CD4-positive, alpha-beta T cell treated with Interferon alpha-2 for 1 hour (primary cell): ENCODE data around the gene TNS3.

Source experiments
- DNase-seq, 2 donors: peaks; one replicate each; pipeline ENCODE4 v3.0.0-alpha.2; 2020 to 2022

Gene TNS3

GRCh38 chr7:47465191-47465590 is 116.7 kb downstream of the TNS3 start:
- DNase-seq, result no peak

- no peak for DNase-seq
Observed at GRCh38 chr7:47464266-47464665, 117.6 kb downstream of the TNS3 start.

- no peak for DNase-seq
Observed at GRCh38 chr7:47461746-47462145, 120.2 kb downstream of the TNS3 start.

- no peak for DNase-seq
Observed at GRCh38 chr7:47461161-47461560, 120.8 kb downstream of the TNS3 start.

- DNase-seq, result no peak
Observed at GRCh38 chr7:47460251-47460989, 121.5 kb downstream of the TNS3 start.

GRCh38 chr7:47458486-47458885 is 123.4 kb downstream of the TNS3 start:
- DNase-seq, result no peak

- DNase-seq, result no peak
Observed at GRCh38 chr7:47458057-47458456, 123.9 kb downstream of the TNS3 start.

- DNase-seq, result no peak
Observed at GRCh38 chr7:47456210-47456955, 125.5 kb downstream of the TNS3 start.

- DNase-seq, result no peak
Observed at GRCh38 chr7:47455872-47456185, 126.1 kb downstream of the TNS3 start.

- DNase-seq, result no peak
Observed at GRCh38 chr7:47454974-47455871, 126.7 kb downstream of the TNS3 start.

GRCh38 chr7:47454069-47454973 is 127.6 kb downstream of the TNS3 start:
- DNase-seq, result no peak

GRCh38 chr7:47453093-47454061 is 128.5 kb downstream of the TNS3 start:
- peak in 1 of 2 donors; percentile 32 for DNase-seq

- DNase-seq, result no peak
Observed at GRCh38 chr7:47452715-47453092, 129.2 kb downstream of the TNS3 start.

GRCh38 chr7:47452295-47452694 is 129.6 kb downstream of the TNS3 start:
- no peak for DNase-seq

- no peak for DNase-seq
Observed at GRCh38 chr7:47451851-47452205, 130.1 kb downstream of the TNS3 start.

- no peak for DNase-seq
Observed at GRCh38 chr7:47449810-47450590, 131.9 kb downstream of the TNS3 start.

GRCh38 chr7:47448971-47449370 is 132.9 kb downstream of the TNS3 start:
- no peak for DNase-seq

GRCh38 chr7:47447621-47448349 is 134.1 kb downstream of the TNS3 start:
- no peak for DNase-seq

- no peak for DNase-seq
Observed at GRCh38 chr7:47446871-47447466, 134.9 kb downstream of the TNS3 start.
